Measurements from ENCODE around the gene MAP2K5. TPM values are rescaled to one million over a fixed set of nuclear protein-coding genes. Genes with fewer than 3 reads are reported as not detected.

MAP2K5 gene
- total and polyA plus RNA-seq, 9 of the 15 experiments (the other 6 are each of a cell fraction or from before 2014, with no cell fraction given): 0.41 to 16.5 (median 7.5) TPM

DNA sequence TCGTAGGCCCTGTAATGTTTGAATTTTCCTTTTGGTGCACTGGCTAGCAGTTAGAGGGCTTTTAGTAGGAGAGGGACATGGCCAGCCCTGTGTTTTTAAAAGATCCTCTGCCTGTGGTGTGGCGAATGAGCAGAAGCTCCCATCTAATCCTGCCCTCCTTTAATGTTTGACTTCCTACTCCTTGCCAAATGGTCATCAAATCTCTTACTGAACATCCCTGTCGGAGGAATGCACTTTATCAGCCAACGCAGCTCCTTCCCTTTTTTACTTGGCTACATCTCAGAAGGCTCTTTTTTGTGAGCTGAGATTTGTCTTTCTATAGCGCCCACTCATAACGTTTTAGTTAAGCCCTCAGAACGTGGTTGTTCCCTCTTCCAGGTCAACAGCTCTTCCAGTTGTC is 44.8 kb downstream of the MAP2K5 start (continued):
- TF ChIP-seq, protein P1, sequence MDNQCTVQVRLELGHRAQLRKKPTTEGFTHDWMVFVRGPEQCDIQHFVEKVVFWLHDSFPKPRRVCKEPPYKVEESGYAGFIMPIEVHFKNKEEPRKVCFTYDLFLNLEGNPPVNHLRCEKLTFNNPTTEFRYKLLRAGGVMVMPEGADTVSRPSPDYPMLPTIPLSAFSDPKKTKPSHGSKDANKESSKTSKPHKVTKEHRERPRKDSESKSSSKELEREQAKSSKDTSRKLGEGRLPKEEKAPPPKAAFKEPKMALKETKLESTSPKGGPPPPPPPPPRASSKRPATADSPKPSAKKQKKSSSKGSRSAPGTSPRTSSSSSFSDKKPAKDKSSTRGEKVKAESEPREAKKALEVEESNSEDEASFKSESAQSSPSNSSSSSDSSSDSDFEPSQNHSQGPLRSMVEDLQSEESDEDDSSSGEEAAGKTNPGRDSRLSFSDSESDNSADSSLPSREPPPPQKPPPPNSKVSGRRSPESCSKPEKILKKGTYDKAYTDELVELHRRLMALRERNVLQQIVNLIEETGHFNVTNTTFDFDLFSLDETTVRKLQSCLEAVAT (IDR thresholded peaks at IDR 0.05): no peak
- TF ChIP-seq, protein P2, sequence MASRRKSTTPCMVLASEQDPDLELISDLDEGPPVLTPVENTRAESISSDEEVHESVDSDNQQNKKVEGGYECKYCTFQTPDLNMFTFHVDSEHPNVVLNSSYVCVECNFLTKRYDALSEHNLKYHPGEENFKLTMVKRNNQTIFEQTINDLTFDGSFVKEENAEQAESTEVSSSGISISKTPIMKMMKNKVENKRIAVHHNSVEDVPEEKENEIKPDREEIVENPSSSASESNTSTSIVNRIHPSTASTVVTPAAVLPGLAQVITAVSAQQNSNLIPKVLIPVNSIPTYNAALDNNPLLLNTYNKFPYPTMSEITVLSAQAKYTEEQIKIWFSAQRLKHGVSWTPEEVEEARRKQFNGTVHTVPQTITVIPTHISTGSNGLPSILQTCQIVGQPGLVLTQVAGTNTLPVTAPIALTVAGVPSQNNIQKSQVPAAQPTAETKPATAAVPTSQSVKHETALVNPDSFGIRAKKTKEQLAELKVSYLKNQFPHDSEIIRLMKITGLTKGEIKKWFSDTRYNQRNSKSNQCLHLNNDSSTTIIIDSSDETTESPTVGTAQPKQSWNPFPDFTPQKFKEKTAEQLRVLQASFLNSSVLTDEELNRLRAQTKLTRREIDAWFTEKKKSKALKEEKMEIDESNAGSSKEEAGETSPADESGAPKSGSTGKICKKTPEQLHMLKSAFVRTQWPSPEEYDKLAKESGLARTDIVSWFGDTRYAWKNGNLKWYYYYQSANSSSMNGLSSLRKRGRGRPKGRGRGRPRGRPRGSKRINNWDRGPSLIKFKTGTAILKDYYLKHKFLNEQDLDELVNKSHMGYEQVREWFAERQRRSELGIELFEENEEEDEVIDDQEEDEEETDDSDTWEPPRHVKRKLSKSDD (conservative IDR thresholded peaks at IDR 0.05; ENCODE audit: low read length): no peak
- TF ChIP-seq, protein P3, sequence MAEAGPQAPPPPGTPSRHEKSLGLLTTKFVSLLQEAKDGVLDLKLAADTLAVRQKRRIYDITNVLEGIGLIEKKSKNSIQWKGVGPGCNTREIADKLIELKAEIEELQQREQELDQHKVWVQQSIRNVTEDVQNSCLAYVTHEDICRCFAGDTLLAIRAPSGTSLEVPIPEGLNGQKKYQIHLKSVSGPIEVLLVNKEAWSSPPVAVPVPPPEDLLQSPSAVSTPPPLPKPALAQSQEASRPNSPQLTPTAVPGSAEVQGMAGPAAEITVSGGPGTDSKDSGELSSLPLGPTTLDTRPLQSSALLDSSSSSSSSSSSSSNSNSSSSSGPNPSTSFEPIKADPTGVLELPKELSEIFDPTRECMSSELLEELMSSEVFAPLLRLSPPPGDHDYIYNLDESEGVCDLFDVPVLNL (CRISPR knock-in tag; IDR thresholded peaks at IDR 0.05; ENCODE audit: low read depth): no peak
- TF ChIP-seq ELF2 (CRISPR knock-in tag; IDR thresholded peaks at IDR 0.05) (no peak), ZNF354B (CRISPR knock-in tag; IDR thresholded peaks at IDR 0.05) (no peak), SETDB1 (IDR thresholded peaks at IDR 0.05; ENCODE audit: low read length) (no peak)
- TF ChIP-seq, protein P4, sequence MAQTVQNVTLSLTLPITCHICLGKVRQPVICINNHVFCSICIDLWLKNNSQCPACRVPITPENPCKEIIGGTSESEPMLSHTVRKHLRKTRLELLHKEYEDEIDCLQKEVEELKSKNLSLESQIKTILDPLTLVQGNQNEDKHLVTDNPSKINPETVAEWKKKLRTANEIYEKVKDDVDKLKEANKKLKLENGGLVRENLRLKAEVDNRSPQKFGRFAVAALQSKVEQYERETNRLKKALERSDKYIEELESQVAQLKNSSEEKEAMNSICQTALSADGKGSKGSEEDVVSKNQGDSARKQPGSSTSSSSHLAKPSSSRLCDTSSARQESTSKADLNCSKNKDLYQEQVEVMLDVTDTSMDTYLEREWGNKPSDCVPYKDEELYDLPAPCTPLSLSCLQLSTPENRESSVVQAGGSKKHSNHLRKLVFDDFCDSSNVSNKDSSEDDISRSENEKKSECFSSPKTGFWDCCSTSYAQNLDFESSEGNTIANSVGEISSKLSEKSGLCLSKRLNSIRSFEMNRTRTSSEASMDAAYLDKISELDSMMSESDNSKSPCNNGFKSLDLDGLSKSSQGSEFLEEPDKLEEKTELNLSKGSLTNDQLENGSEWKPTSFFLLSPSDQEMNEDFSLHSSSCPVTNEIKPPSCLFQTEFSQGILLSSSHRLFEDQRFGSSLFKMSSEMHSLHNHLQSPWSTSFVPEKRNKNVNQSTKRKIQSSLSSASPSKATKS (CRISPR knock-in tag; IDR thresholded peaks at IDR 0.05): no peak
